SK-N-SH (cell line): Measurements from ENCODE around the gene MNX1.

ENCODE experiments used
- EZH2phosphoT487 ChIP-seq: fragments of 200-600 bp; sonication (generic); IDR thresholded peaks from 2 replicates; pipeline ENCODE4 v1.6.1; 2017; ENCODE audit warnings: low read depth, mixed run types, mild to moderate bottlenecking, antibody characterized with exemption, moderate library complexity, borderline replicate concordance
- GABPA ChIP-seq: IDR thresholded peaks from 2 replicates; pipeline ENCODE4 v1.4.0; 2012; ENCODE audit warnings: low read depth, mild to moderate bottlenecking
- NFIC ChIP-seq: IDR thresholded peaks from 2 replicates; pipeline ENCODE4 v1.4.0; 2012; ENCODE audit warnings: borderline replicate concordance
- TF ChIP-seq, protein P1 (sequence below): fragments of 150-350 bp; IDR thresholded peaks from 2 replicates; pipeline ENCODE4 v1.6.1; 2017; ENCODE audit warnings: antibody characterized with exemption, low read length, low read depth, borderline replicate concordance
- TF ChIP-seq, protein P2 (sequence below): fragments of 200-600 bp; sonication (generic); IDR thresholded peaks from 2 replicates; pipeline ENCODE4 v1.6.1; 2017; ENCODE audit warnings: antibody characterized with exemption, mild to moderate bottlenecking, moderate library complexity

DNA sequence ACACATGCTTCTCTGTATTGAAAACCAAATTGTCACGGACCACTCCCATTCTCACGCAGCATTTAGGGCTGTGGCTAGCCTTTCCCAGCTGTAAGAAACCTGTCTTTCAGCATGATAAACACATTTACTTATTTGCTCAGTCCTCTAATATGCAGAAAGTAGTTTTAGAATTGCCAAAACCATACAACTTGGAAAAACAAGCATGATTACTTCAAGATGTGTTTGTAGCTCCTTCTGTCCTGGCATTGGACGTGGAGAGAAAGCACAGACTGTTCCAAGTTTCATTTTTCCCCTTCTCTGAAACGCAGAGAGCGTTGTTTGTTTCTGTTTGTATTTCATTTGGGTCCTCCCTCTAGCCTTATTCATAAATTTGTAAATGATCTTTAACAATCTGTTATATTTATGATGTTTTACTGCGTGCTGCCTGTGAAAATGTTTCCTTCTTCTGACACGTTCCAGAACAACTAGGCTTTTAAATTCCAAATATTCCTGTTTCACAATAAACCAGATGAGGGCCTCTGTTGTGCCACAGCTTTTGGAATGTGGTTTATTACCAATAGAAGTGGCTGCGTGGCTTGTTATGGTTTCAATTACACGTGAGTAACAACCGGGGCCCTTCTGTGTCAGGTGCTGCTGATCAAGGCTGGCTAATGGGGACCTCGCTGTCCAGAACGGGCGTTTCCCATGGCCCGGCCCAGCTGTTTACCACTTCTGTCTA, 26.1 kb downstream of the MNX1 start:
- TF ChIP-seq, protein P1, sequence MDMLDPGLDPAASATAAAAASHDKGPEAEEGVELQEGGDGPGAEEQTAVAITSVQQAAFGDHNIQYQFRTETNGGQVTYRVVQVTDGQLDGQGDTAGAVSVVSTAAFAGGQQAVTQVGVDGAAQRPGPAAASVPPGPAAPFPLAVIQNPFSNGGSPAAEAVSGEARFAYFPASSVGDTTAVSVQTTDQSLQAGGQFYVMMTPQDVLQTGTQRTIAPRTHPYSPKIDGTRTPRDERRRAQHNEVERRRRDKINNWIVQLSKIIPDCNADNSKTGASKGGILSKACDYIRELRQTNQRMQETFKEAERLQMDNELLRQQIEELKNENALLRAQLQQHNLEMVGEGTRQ: no peak
- TF ChIP-seq, protein P2, sequence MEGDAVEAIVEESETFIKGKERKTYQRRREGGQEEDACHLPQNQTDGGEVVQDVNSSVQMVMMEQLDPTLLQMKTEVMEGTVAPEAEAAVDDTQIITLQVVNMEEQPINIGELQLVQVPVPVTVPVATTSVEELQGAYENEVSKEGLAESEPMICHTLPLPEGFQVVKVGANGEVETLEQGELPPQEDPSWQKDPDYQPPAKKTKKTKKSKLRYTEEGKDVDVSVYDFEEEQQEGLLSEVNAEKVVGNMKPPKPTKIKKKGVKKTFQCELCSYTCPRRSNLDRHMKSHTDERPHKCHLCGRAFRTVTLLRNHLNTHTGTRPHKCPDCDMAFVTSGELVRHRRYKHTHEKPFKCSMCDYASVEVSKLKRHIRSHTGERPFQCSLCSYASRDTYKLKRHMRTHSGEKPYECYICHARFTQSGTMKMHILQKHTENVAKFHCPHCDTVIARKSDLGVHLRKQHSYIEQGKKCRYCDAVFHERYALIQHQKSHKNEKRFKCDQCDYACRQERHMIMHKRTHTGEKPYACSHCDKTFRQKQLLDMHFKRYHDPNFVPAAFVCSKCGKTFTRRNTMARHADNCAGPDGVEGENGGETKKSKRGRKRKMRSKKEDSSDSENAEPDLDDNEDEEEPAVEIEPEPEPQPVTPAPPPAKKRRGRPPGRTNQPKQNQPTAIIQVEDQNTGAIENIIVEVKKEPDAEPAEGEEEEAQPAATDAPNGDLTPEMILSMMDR: no peak
- TF ChIP-seq GABPA: no peak
- TF ChIP-seq NFIC: no peak
- TF ChIP-seq EZH2phosphoT487: no peak
